ENCODE results near the gene PRCD.

PRCD gene

GRCh38 chr17:76537578-76538280 is 2.1 kb upstream of the PRCD start, which contains the start of gene CYGB:
Gene CYGB (minus strand): TSS chr17:76537709. CDS start chr17:76537542, 167 bp downstream.
- FAIRE-seq (no peak), DNase-seq (ENCODE audit: extremely low spot score, insufficient read length, low read depth) (no peak)

GRCh38 chr17:76538281-76538931 is 1.4 kb upstream of the PRCD start:
- DNase-seq (ENCODE audit: extremely low spot score, insufficient read length, low read depth), result no peak
- no peak for FAIRE-seq

- no peak for FAIRE-seq
- no peak for DNase-seq (ENCODE audit: extremely low spot score, insufficient read length, low read depth)
Measured at GRCh38 chr17:76538941-76539570, 788 bp upstream of the PRCD start.

- FAIRE-seq (no peak), DNase-seq (ENCODE audit: extremely low spot score, insufficient read length, low read depth) (no peak)
Measured at GRCh38 chr17:76540381-76541300, 797 bp downstream of the PRCD start.

- DNase-seq (ENCODE audit: extremely low spot score, insufficient read length, low read depth), result no peak
- FAIRE-seq, result no peak
Measured at GRCh38 chr17:76541739-76542454, 2.1 kb downstream of the PRCD start.

- FAIRE-seq (no peak), DNase-seq (ENCODE audit: extremely low spot score, insufficient read length, low read depth) (no peak)
Measured at GRCh38 chr17:76542566-76542971, 2.7 kb downstream of the PRCD start.

GRCh38 chr17:76542984-76543383 is 3.1 kb downstream of the PRCD start:
- FAIRE-seq (no peak), DNase-seq (ENCODE audit: extremely low spot score, insufficient read length, low read depth) (no peak)

- FAIRE-seq, result no peak
- no peak for DNase-seq (ENCODE audit: extremely low spot score, insufficient read length, low read depth)
Measured at GRCh38 chr17:76543482-76543825, 3.6 kb downstream of the PRCD start.

- DNase-seq (ENCODE audit: extremely low spot score, insufficient read length, low read depth) (no peak), FAIRE-seq (no peak)
Measured at GRCh38 chr17:76543826-76544545, 4.1 kb downstream of the PRCD start.

GRCh38 chr17:76544546-76545365 is 4.9 kb downstream of the PRCD start:
- no peak for FAIRE-seq
- no peak for DNase-seq (ENCODE audit: extremely low spot score, insufficient read length, low read depth)

- FAIRE-seq, result no peak
- DNase-seq (ENCODE audit: extremely low spot score, insufficient read length, low read depth), result no peak
Measured at GRCh38 chr17:76545918-76546555, 6.2 kb downstream of the PRCD start.

- FAIRE-seq, result no peak
- no peak for DNase-seq (ENCODE audit: extremely low spot score, insufficient read length, low read depth)
Measured at GRCh38 chr17:76546556-76547182, 6.8 kb downstream of the PRCD start.

GRCh38 chr17:76547183-76547641 is 7.4 kb downstream of the PRCD start:
- FAIRE-seq (peak; percentile 51), DNase-seq (ENCODE audit: extremely low spot score, insufficient read length, low read depth) (no peak)

- FAIRE-seq, result no peak
- DNase-seq (ENCODE audit: extremely low spot score, insufficient read length, low read depth), result no peak
Measured at GRCh38 chr17:76547642-76548202, 7.9 kb downstream of the PRCD start.

GRCh38 chr17:76548378-76549214 is 8.8 kb downstream of the PRCD start:
- DNase-seq (ENCODE audit: extremely low spot score, insufficient read length, low read depth) (no peak), FAIRE-seq (no peak)

GRCh38 chr17:76549215-76549518 is 9.3 kb downstream of the PRCD start:
- no peak for DNase-seq (ENCODE audit: extremely low spot score, insufficient read length, low read depth)
- no peak for FAIRE-seq

Data from GM18507 (cell line).